Measurements from ENCODE around the gene CHST8. TPM values are rescaled to one million over a fixed set of nuclear protein-coding genes. Genes with fewer than 3 reads are reported as not detected.

CHST8 gene
- total and polyA plus RNA-seq, 12 donors, result 0.13 to 0.50 (median 0.22) TPM; not detected in 3

- H3K36me3 ChIP-seq, result no peaks in the 10 kb centered on the region
- peaks cover 0 to 15% (median 7%) of the 10 kb centered on the region in 9 donors for H3K4me1 ChIP-seq
- ATAC-seq, result peak in 1 of 8 donors; percentile 18
- 29 to 36% methylated on average over 12 of the region's 12 CpGs for WGBS, 2 donors
- H3K4me3 ChIP-seq, result no peak overlapping the region
- intact Hi-C loops (cut with DNase I), result loop anchor here in 1 of 10 donors (10.0 kb wide), 1 partner anchor 364 kb away; no protein-coding TSS in a partner anchor
- peak overlapping the region in 1 of 10 donors; percentile 28 for H3K27ac ChIP-seq
- H3K9me3 ChIP-seq, result no peaks in the 10 kb centered on the region
- DNase-seq, result no peak
- no peak for TF ChIP-seq CTCF (IDR thresholded peaks at IDR 0.05)
- H3K27me3 ChIP-seq, result peaks cover 0 to 60% (median 43%) of the 10 kb centered on the region in 7 donors
These were observed 159.0 kb downstream of the CHST8 start for GRCh38 chr19:33780746-33781145.

- intact Hi-C loops (cut with DNase I), result loop anchor here in 1 of 10 donors (10.0 kb wide), 1 partner anchor 363 kb away; no protein-coding TSS in a partner anchor
- Histone ChIP-seq H3K4me3 (no peak overlapping the region), H3K36me3 (no peaks in the 10 kb centered on the region), H3K4me1 (peaks cover 0 to 15% (median 7%) of the 10 kb centered on the region in 9 donors), H3K27me3 (peaks cover 0 to 60% (median 43%) of the 10 kb centered on the region in 7 donors), H3K9me3 (no peaks in the 10 kb centered on the region), H3K27ac (no peak overlapping the region)
- no peak for TF ChIP-seq CTCF (IDR thresholded peaks at IDR 0.05)
- 71 to 79% methylated on average over 15 of the region's 15 CpGs for WGBS, 2 donors
- no peak for DNase-seq
- no peak for ATAC-seq
These were observed 159.7 kb downstream of the CHST8 start for GRCh38 chr19:33781415-33781935.

GRCh38 chr19:33781996-33782395 lies 160.2 kb downstream of the CHST8 start:
- H3K4me3 ChIP-seq, result no peak overlapping the region
- DNase-seq (no peak), ATAC-seq (no peak)
- H3K9me3 ChIP-seq, result no peaks in the 10 kb centered on the region
- no peaks in the 10 kb centered on the region for H3K36me3 ChIP-seq
- peaks cover 0 to 15% (median 7%) of the 10 kb centered on the region in 9 donors for H3K4me1 ChIP-seq
- no peak for TF ChIP-seq CTCF (IDR thresholded peaks at IDR 0.05)
- peaks cover 0 to 56% (median 40%) of the 10 kb centered on the region in 7 donors for H3K27me3 ChIP-seq
- intact Hi-C loops (cut with DNase I), result loop anchor here in 1 of 10 donors (10.0 kb wide), 1 partner anchor 363 kb away; no protein-coding TSS in a partner anchor
- 57 to 59% methylated on average over 5 of the region's 5 CpGs for whole genome bisulfite sequencing, 2 donors
- no peak overlapping the region for H3K27ac ChIP-seq

DNA sequence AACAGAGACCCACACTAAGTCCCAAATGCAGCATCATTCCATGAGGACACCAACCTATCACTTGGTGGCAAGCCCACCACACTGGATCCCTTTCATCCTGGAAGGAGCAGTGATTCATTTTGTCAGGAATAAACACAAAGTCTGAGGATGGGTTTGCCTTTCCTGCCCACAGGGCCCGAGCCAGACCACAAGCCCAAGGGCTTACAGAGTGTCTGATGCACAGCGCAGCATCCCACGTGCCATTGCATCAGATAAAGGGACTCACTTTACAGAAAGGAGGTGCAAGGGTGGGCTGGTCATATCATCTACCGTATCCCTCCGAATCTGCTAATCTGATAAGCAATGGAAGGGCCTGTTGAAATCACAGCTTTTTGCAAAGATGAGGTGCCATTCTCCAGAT lies 162.7 kb downstream of the CHST8 start:
- Histone ChIP-seq H3K4me3 (no peak overlapping the region), H3K27me3 (peaks cover 0 to 38% (median 27%) of the 10 kb centered on the region in 7 donors), H3K36me3 (no peaks in the 10 kb centered on the region), H3K4me1 (peaks cover 0 to 10% (median 0%) of the 10 kb centered on the region in 9 donors), H3K27ac (no peak overlapping the region), H3K9me3 (no peaks in the 10 kb centered on the region)
- intact Hi-C loops (cut with DNase I), result loop anchor here in 1 of 10 donors (10.0 kb wide), 1 partner anchor 360 kb away; no protein-coding TSS in a partner anchor
- no peak for ATAC-seq
- WGBS, 2 donors, result 86 to 90% methylated on average over 5 of the region's 5 CpGs
- no peak for TF ChIP-seq CTCF (IDR thresholded peaks at IDR 0.05)
- DNase-seq, result no peak

Data from heart right ventricle (tissue), 16 donors.